GM18861 (cell line): ENCODE measurements around the gene RHBDD3.

Experiments
- ATAC-seq: cut with Tn5 transposase; IDR thresholded peaks from one replicate; pipeline ENCODE4 v1.9.1; 2021; ENCODE audit not compliant: unreplicated experiment

The RHBDD3 gene

GRCh38 chr22:29269731-29270474 lies 2.1 kb upstream of the RHBDD3 start:
- ATAC-seq = no peak

GRCh38 chr22:29269230-29269604 lies 1.4 kb upstream of the RHBDD3 start:
- ATAC-seq = no peak

- ATAC-seq = peak; percentile 19
Observed at GRCh38 chr22:29268511-29269229, 889 bp upstream of the RHBDD3 start.

DNA sequence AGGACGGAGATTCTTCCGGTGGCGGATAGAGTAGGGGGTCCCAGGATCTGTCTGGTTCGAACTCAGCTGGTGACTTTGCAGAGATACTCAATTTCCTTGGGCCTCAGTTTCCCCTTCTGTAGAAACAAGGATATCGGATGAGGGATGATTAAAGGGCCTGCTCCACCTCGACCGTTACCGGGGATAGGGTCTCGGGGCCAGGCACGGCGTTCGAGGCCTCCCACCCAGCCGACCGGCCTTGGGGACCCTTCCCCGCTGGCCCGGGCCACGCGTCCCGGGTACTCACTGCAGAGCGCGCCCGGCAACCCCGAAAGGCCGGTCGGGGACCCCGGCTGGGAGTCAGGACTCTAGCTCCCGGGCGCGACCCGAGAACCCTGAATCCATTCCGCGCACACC lies 321 bp downstream of the RHBDD3 start:
- ATAC-seq = no peak

- no peak for ATAC-seq
Observed at GRCh38 chr22:29266564-29267461, 968 bp downstream of the RHBDD3 start.

GRCh38 chr22:29265929-29266328 lies 1.9 kb downstream of the RHBDD3 start:
- no peak for ATAC-seq

DNA sequence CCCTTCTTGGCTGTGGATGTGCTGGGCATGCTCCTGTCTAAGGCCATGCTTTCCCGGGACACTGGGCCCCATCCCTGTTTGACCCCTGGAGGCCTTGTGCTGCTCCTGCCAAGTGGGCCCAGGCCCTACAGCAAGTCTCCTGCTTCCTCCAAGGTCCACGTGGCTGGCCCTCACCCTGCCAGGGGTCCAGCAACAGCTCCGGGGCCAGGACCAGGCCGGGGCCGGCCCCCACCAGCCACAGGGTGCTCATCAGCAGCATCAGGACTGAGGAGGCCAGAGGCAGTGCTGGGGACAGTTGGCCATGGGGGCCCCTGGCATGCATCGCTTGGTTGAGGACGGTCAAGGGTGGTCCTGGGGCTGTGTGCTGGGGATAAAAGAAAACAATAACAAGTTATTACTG lies 2.5 kb downstream of the RHBDD3 start:
- ATAC-seq = no peak

DNA sequence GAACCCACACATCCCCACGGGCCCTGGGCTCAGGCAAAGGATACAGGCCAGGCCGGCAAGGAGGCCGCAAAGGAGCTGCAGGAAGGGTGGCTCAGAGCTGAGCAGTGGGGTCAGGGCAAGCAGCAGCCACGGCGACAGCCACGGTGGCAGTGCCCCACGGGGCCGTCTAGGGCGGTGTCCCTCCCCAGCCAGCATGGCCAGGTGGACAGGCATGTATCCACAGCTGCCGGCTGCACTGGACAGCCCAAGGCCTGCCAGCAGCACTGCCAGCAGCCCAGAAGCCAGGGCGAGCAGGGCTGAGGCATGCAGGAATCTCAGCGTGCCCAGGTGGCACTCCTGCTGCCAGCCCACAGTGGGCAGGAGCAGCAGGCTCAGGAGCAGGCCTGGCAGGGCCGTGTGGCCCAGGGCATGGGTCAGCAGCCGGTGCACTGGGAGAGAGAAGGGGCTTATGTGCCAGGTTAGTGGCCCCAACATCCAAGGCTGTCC lies 3.9 kb downstream of the RHBDD3 start:
- no peak for ATAC-seq

GRCh38 chr22:29260601-29261315 lies 7.0 kb downstream of the RHBDD3 start:
- ATAC-seq = no peak

- ATAC-seq = no peak
Observed at GRCh38 chr22:29260031-29260560, 7.7 kb downstream of the RHBDD3 start.

- no peak for ATAC-seq
Observed at GRCh38 chr22:29259253-29259899, 8.4 kb downstream of the RHBDD3 start.

GRCh38 chr22:29258407-29259252 lies 9.2 kb downstream of the RHBDD3 start:
- no peak for ATAC-seq

DNA sequence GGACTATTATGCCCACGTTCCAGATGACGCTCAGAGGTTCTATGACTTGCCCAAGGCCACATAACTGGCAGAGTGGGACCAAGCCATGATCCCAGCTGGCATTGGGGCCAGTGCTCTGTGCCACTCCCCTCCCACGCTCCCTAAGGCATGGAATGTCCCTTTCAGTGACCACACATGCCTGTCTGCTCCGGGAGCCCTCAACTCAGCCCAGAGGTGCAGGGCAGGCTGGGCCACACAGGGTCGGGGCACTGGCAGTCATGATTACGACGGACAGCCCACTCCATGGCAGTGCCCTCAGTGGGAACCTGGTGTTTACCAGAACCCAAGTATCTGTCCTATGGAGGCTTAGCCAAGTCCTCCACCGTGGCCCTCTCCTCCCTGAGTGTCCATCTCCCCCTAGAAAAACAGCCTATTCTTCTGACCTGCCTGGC lies 10.0 kb downstream of the RHBDD3 start:
- ATAC-seq = no peak

GRCh38 chr22:29256606-29257325 lies 11.0 kb downstream of the RHBDD3 start:
- no peak for ATAC-seq

DNA sequence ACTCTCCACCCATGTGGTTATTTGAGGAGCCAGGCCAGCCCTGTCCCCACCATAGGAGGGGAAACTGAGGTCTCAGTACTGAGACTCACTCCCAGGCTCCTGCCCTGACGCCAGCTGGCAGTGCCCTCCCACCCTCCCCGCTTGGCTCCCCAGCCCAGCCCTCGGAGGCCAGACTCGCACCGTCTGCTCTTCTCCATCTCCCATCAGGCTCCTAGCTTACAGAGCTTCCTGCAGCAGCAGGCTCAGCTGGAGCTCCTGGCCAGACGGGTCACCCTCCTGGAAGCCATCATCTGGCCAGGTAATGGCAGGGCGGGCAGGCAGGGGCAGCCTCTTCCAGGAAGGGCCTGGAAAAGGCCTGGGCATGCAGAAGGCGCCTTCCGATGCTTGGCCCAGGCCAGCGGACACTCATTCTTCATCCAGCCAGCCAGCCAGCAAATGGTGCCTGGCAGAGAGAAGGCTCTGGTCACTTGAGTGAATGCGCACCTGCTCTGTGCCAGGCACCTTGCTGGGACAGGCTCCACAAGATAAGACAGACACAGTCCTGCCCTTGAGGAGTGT lies 12.6 kb downstream of the RHBDD3 start:
- ATAC-seq = no peak

- no peak for ATAC-seq
Observed at GRCh38 chr22:29254286-29254660, 13.5 kb downstream of the RHBDD3 start.

GRCh38 chr22:29253561-29254285 lies 14.1 kb downstream of the RHBDD3 start:
- ATAC-seq = no peak
